Effector memory CD4-positive, alpha-beta T cell (primary cell): ENCODE results near the gene RNASET2.

Experiments
- DNase-seq, 3 donors: peaks; one replicate each; pipeline ENCODE4 v3.0.0-alpha.2; 2020
- H3K27ac ChIP-seq: 2 replicates; pipeline ENCODE4 v1.7.0; 2013; ENCODE audit warnings: mild to moderate bottlenecking, low read length, moderate library complexity; ENCODE audit not compliant: insufficient read depth, poor library complexity, severe bottlenecking
- H3K27me3 ChIP-seq: replicated peaks from 2 replicates; pipeline ENCODE4 v1.7.0; 2013; ENCODE audit warnings: mild to moderate bottlenecking, low read length; ENCODE audit not compliant: insufficient read depth, control insufficient read depth, poor library complexity, severe bottlenecking
- H3K36me3 ChIP-seq: 2 replicates; pipeline ENCODE4 v1.7.0; 2013; ENCODE audit warnings: mild to moderate bottlenecking, low read length, moderate library complexity; ENCODE audit not compliant: control insufficient read depth, insufficient read depth
- H3K4me1 ChIP-seq: 2 replicates; pipeline ENCODE4 v1.7.0; 2013; ENCODE audit warnings: low read length, mild to moderate bottlenecking; ENCODE audit not compliant: control insufficient read depth, insufficient read depth, poor library complexity, severe bottlenecking
- H3K4me3 ChIP-seq: 2 replicates; pipeline ENCODE4 v1.7.0; 2013; ENCODE audit warnings: low read length, low read depth, mild to moderate bottlenecking; ENCODE audit not compliant: insufficient read depth, poor library complexity, severe bottlenecking
- H3K9me3 ChIP-seq: 2 replicates; pipeline ENCODE4 v1.7.0; 2013; ENCODE audit warnings: mild to moderate bottlenecking, low read length, moderate library complexity; ENCODE audit not compliant: control insufficient read depth

RNASET2 gene

GRCh38 chr6:166928644-166929541 is 27.5 kb downstream of the RNASET2 start:
- Histone ChIP-seq H3K27ac (no peak overlapping the region), H3K9me3 (no peaks in the 10 kb centered on the region), H3K36me3 (peaks cover 61% of the 10 kb centered on the region), H3K27me3 (no peaks in the 10 kb centered on the region), H3K4me1 (no peaks in the 10 kb centered on the region), H3K4me3 (no peak overlapping the region)
- DNase-seq: no peak

DNA sequence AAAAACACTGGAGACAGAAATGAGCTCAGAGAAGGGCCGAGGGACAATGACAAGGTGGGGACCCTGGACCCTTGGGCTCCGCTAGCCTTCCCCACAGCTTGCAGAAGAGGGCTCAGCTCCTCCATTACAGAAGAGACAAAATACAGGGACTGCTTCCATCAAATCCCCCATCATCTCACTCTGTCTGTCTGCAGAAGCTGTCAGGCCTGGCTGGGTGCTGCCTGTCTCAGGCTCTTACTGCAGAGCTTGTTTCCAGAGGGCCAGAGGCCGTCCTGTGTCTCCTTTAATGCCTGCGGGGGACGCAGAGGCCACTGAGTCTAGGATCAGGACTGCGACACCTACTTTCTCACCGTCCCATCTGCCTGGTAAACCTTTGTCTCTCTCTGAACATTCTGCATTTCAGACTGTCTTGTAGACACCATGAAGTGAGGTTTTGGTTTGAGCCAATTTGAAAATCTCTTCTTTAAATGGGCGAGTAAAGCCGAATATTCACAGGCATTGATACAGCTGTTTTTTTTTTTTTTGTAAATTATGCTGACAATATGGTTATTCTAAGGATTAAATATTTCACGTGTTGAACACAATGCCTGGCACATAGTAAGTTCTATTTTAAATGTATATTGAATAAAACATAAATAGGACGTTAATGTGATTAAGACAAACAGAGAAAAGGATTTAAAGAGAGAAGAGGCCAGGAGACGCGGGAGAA is 28.3 kb downstream of the RNASET2 start:
- Histone ChIP-seq H3K4me1 (no peaks in the 10 kb centered on the region), H3K27ac (no peak overlapping the region), H3K4me3 (no peak overlapping the region), H3K36me3 (peaks cover 53% of the 10 kb centered on the region), H3K9me3 (no peaks in the 10 kb centered on the region), H3K27me3 (no peaks in the 10 kb centered on the region)
- DNase-seq: no peak

- Histone ChIP-seq H3K9me3 (no peaks in the 10 kb centered on the region), H3K27me3 (no peaks in the 10 kb centered on the region), H3K4me3 (no peak overlapping the region), H3K27ac (no peak overlapping the region), H3K4me1 (no peaks in the 10 kb centered on the region), H3K36me3 (peaks cover 46% of the 10 kb centered on the region)
- DNase-seq: no peak
Observed at GRCh38 chr6:166927240-166927934, 29.0 kb downstream of the RNASET2 start.

GRCh38 chr6:166926748-166927147 is 29.6 kb downstream of the RNASET2 start:
- H3K9me3 ChIP-seq: no peaks in the 10 kb centered on the region
- DNase-seq: no peak
- peaks cover 40% of the 10 kb centered on the region for H3K36me3 ChIP-seq
- no peak overlapping the region for H3K27ac ChIP-seq
- H3K4me3 ChIP-seq: no peak overlapping the region
- no peaks in the 10 kb centered on the region for H3K27me3 ChIP-seq
- H3K4me1 ChIP-seq: no peaks in the 10 kb centered on the region

GRCh38 chr6:166925141-166925996 is 31.0 kb downstream of the RNASET2 start:
- DNase-seq: no peak
- Histone ChIP-seq H3K4me3 (no peak overlapping the region), H3K27me3 (no peaks in the 10 kb centered on the region), H3K9me3 (no peaks in the 10 kb centered on the region), H3K36me3 (peaks cover 27% of the 10 kb centered on the region), H3K27ac (no peak overlapping the region), H3K4me1 (no peaks in the 10 kb centered on the region)

- Histone ChIP-seq H3K27me3 (no peaks in the 10 kb centered on the region), H3K4me3 (no peak overlapping the region), H3K4me1 (no peaks in the 10 kb centered on the region), H3K27ac (no peak overlapping the region), H3K36me3 (peaks cover 21% of the 10 kb centered on the region), H3K9me3 (no peaks in the 10 kb centered on the region)
- DNase-seq: no peak
Observed at GRCh38 chr6:166924531-166924930, 31.8 kb downstream of the RNASET2 start.

DNA sequence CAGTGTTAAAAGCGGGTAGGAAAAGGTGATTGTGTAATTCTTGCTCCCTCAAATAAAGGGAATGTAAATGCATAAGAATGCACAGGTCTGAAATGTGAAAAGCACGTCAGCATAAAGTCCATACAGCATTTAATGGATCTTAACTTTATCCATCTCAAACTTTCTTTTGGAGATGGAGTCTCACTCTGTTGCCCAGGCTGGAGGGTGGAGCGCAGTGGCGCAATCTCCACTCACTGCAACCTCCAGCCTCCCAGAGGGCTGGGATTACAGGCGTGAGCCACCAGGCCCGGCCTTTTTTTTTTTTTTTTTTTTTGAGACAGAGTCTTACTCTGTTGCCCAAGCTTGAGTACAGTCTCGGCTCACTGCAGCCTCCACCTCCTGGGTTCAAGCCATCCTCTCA is 33.4 kb downstream of the RNASET2 start:
- no peak for DNase-seq
- H3K27ac ChIP-seq: no peak overlapping the region
- no peaks in the 10 kb centered on the region for H3K4me1 ChIP-seq
- H3K9me3 ChIP-seq: no peaks in the 10 kb centered on the region
- H3K36me3 ChIP-seq: peaks cover 7% of the 10 kb centered on the region
- H3K4me3 ChIP-seq: no peak overlapping the region
- H3K27me3 ChIP-seq: no peaks in the 10 kb centered on the region

- no peaks in the 10 kb centered on the region for H3K9me3 ChIP-seq
- DNase-seq: no peak
- no peaks in the 10 kb centered on the region for H3K4me1 ChIP-seq
- H3K4me3 ChIP-seq: no peak overlapping the region
- H3K36me3 ChIP-seq: no peaks in the 10 kb centered on the region
- no peaks in the 10 kb centered on the region for H3K27me3 ChIP-seq
- no peak overlapping the region for H3K27ac ChIP-seq
Observed at GRCh38 chr6:166921570-166921969, 34.8 kb downstream of the RNASET2 start.

DNA sequence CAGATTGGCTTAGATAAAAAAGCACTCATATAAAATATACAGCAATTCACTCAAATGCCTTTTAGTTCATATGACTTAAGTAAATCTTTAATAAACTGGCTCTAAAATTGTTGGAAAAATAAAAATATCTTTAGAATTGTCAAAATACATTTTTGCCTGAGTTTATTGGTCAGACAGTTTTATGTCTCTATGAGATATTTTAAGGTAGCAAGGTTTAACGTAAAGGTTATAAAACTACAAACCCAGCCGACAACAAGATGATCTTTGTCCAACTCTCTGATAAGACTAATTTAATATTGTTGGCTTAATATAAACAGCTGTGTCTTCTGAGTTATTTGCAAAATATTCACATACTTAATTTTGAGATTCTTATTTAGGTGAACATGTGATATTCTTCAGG is 39.5 kb downstream of the RNASET2 start:
- no peak for DNase-seq
- Histone ChIP-seq H3K27me3 (no peaks in the 10 kb centered on the region), H3K4me3 (no peak overlapping the region), H3K9me3 (no peaks in the 10 kb centered on the region), H3K4me1 (no peaks in the 10 kb centered on the region), H3K36me3 (no peaks in the 10 kb centered on the region), H3K27ac (no peak overlapping the region)
